Left ventricle myocardium inferior (tissue), 1 donor: ENCODE data around the gene CFAP298. TPM values are rescaled to one million over a fixed set of nuclear protein-coding genes. Genes with fewer than 3 reads are reported as not detected.

Experiments used
- DNase-seq: peaks from one replicate; pipeline ENCODE4 v3.0.0-alpha.2; 2020
- H3K27ac ChIP-seq: fragments of 200-600 bp; replicated peaks from 2 replicates; pipeline ENCODE4 v1.8.0; 2021
- H3K27me3 ChIP-seq: fragments of 200-600 bp; 2 replicates; pipeline ENCODE4 v1.8.0; 2021; ENCODE audit warnings: low read depth
- H3K36me3 ChIP-seq: fragments of 200-600 bp; 2 replicates; pipeline ENCODE4 v1.8.0; 2021
- H3K4me1 ChIP-seq: fragments of 200-600 bp; 2 replicates; pipeline ENCODE4 v1.8.0; 2021
- H3K4me3 ChIP-seq: fragments of 200-600 bp; 2 replicates; pipeline ENCODE4 v1.8.0; 2021; ENCODE audit warnings: mild to moderate bottlenecking, moderate library complexity
- H3K9me3 ChIP-seq: fragments of 200-600 bp; replicated peaks from 2 replicates; pipeline ENCODE4 v1.8.0; 2021
- CTCF ChIP-seq: fragments of 200-600 bp; IDR thresholded peaks from 2 replicates; pipeline ENCODE4 v1.8.0; 2021; ENCODE audit warnings: antibody characterized with exemption, mild to moderate bottlenecking, borderline replicate concordance
- intact Hi-C: fragments of 100-400 bp; cut with micrococcal nuclease; formaldehyde crosslinking; loops from one replicate; pipeline ENCODE4 v1.11.0; 2022
- total RNA-seq: library from RNA; stranded (reverse); fragmentation: NEBNext Ultra II Directional; extraction: Animal tissue kit (Norgen Biotek cat#: 25700); gene quantifications from one replicate; pipeline ENCODE4 v1.2.1, GENCODE V29; 2021
- donor health status: DM: no; HTN: yes; CAD: no; lungs with severe emphysema.

CFAP298 gene
- total RNA-seq, 1 donor from 2014 or later, result 20.2 TPM

- H3K9me3 ChIP-seq, result no peaks in the 10 kb centered on the region
- no peak overlapping the region for H3K27ac ChIP-seq
- no peak for TF ChIP-seq CTCF
- peaks cover 18% of the 10 kb centered on the region for H3K4me1 ChIP-seq
- H3K27me3 ChIP-seq, result no peaks in the 10 kb centered on the region
- no peak overlapping the region for H3K4me3 ChIP-seq
- intact Hi-C loops, result no loop called here
- DNase-seq, result no peak
- no peaks in the 10 kb centered on the region for H3K36me3 ChIP-seq
Observed at GRCh38 chr21:32570456-32570855, 41.7 kb downstream of the CFAP298 start.

GRCh38 chr21:32569261-32570230 lies 42.6 kb downstream of the CFAP298 start:
- peak; percentile 72 for DNase-seq
- Histone ChIP-seq H3K4me3 (peak overlapping the region; percentile 69), H3K36me3 (no peaks in the 10 kb centered on the region), H3K4me1 (peaks cover 18% of the 10 kb centered on the region), H3K9me3 (peaks cover 6% of the 10 kb centered on the region), H3K27me3 (no peaks in the 10 kb centered on the region), H3K27ac (peak overlapping the region; percentile 81)
- intact Hi-C loops, result loop anchor here (5.0 to 10.0 kb wide), 2 partner anchors 65 to 167 kb away; no protein-coding TSS in a partner anchor
- TF ChIP-seq CTCF, result peak; percentile 87

- Histone ChIP-seq H3K4me1 (peaks cover 18% of the 10 kb centered on the region), H3K4me3 (no peak overlapping the region), H3K27ac (no peak overlapping the region), H3K36me3 (no peaks in the 10 kb centered on the region), H3K27me3 (no peaks in the 10 kb centered on the region), H3K9me3 (peaks cover 8% of the 10 kb centered on the region)
- TF ChIP-seq CTCF, result no peak
- intact Hi-C loops, result loop anchor here (5.0 to 10.0 kb wide), 2 partner anchors 63 to 165 kb away; no protein-coding TSS in a partner anchor
- DNase-seq, result no peak
Observed at GRCh38 chr21:32567626-32568025, 44.6 kb downstream of the CFAP298 start.

GRCh38 chr21:32566741-32567389 lies 45.3 kb downstream of the CFAP298 start:
- peaks cover 22% of the 10 kb centered on the region for H3K4me1 ChIP-seq
- intact Hi-C loops, result loop anchor here (5.0 to 10.0 kb wide), 2 partner anchors 62 to 165 kb away; no protein-coding TSS in a partner anchor

More at GRCh38 chr21:32566741-32567389, 45.3 kb downstream of the CFAP298 start:
- H3K27ac ChIP-seq, result no peak overlapping the region
- no peak for TF ChIP-seq CTCF
- H3K4me3 ChIP-seq, result no peak overlapping the region
- H3K27me3 ChIP-seq, result no peaks in the 10 kb centered on the region
- DNase-seq, result no peak
- H3K9me3 ChIP-seq, result peaks cover 8% of the 10 kb centered on the region
- no peaks in the 10 kb centered on the region for H3K36me3 ChIP-seq
